Kasumi-1 (cell line): ENCODE data around the gene HSD3B2.
"Not testable (repeated sequence)": the region's sequence is repeated elsewhere in the genome, so short reads cannot be mapped to it uniquely, and the experiment has no call there.

Experiments
- DNase-seq, 2 experiments: peaks; one replicate each; lab custom pipeline; 2025; lab: John Stamatoyannopoulos, UW

HSD3B2 gene

GRCh38 chr1:119414950-119415349 lies at the start of gene HSD3B2:
Gene HSD3B2, plus strand, starts transcription at chr1:119415150. Its CDS starts 270 bp downstream, at chr1:119415420.
- no peak for DNase-seq

DNA sequence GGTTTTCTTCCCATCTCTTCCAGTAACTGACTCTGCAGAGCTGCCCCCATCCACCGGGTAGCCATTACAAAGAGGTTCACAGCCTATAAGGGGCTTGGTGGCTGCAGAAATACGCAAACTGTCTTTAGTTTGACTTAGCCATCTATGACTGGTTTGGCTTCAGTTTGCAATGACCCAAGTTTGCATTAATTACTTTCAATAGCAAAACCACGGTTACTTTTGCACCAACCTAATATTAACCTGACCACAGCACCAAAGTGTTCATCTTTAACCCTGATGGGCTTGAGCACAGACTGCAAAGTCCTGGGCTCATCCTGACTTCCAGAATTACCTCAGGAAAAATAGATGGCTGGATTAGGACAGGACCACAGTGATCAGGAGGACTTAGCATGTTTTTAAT lies 48.5 kb upstream of the HSD3B2 start:
- no peak for DNase-seq

GRCh38 chr1:119367432-119368124 lies 47.4 kb upstream of the HSD3B2 start:
- DNase-seq: peak; percentile 18 to 52

GRCh38 chr1:119368554-119368953 lies 46.4 kb upstream of the HSD3B2 start, which contains the start of gene HAO2:
Gene HAO2, plus strand, starts transcription at chr1:119368785. Its CDS starts 12,301 bp downstream, at chr1:119381086.
- no peak for DNase-seq

DNA sequence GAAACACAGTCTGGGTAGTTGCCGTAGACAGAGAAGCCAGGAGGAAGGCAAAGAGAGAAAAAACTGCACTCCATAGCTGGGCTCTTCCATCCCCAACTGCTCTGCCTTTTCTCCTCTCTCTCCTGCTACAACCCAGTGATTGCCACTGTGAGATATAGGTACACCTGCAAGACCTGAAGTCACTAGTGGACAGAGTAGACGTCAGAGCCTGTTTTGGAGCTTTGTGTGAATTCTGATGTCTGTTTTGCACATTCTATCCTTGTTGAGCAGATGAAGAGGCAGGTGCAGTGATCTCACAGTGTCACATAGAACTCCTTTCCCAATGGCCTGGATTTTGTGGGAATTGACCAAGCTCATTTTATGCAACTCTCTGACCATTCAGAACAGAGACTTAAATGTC lies 44.2 kb upstream of the HSD3B2 start:
- no peak for DNase-seq

- no peak for DNase-seq
These were observed 43.1 kb upstream of the HSD3B2 start for GRCh38 chr1:119371815-119372214.

GRCh38 chr1:119372503-119373086 lies 42.4 kb upstream of the HSD3B2 start:
- peak in 1 of 2 experiments; percentile 26 for DNase-seq

- no peak for DNase-seq
These were observed 41.5 kb upstream of the HSD3B2 start for GRCh38 chr1:119373465-119373864.

DNA sequence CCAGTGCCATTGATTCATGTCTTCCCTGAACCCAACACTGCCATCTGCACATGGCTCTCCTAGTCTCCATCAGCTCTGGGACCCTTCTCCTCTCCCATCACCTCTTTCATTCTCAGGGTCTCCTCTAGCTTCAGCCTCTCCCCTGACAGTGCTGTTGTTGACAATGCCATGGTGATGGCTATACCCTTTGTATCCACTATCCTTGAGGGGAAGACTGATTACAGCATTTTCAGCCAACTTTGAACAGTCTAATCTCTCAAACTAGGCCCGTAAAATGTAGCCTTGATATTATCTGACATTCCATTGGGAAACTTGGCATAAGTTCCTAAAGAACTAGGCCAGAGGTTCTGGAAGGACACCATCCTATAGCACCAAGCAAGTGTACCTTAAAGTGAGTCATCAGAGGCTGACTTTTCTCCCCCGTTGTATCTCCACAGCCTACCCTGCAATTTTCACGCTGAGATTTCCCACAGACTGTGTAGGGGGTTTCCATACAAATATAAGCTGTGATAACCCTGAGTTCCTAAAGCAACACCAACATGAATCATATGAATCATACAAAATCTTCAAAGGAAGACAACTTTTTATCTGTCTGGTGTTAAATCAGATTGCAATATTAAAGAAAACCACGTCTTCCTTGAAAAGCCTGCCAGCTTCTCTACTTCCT lies 40.6 kb upstream of the HSD3B2 start:
- no peak for DNase-seq

DNA sequence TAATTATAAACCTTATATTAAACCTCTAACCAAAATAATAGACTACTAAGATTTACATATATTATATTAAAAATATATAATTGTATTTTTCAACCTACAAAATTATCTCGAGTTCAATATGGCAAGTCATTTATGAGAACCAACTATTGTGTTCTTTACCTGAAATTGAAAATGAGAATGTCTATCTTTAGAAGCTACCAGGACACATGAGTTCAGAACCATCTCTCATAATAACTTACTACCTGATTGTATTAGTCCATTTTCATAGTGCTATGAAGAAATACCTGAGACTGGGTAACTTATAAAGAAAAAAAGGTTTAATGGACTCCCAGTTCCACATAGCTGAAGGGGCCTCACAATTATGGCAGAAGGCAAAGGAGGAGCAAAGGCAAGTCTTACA lies 39.6 kb upstream of the HSD3B2 start:
- DNase-seq: no peak

- DNase-seq: no peak
These were observed 38.4 kb upstream of the HSD3B2 start for GRCh38 chr1:119376594-119376993.

DNA sequence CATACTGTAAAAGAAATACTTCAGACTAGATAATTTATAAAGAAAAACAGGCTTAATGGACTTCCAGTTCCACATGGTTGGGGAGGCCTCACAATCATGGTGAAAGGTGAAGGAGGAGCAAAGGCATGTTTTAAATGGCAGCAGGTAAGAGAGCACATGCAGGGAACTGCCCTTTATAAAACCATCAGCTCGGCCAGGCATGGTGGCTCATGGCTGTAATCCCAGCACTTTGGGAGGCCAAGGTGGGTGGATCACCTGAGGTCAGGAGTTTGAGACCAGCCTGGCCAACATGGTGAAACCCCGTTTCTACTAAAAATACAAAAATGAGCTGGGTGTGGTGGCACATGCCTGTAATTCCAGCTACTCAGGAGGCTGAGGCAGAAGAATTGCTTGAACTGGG lies 37.4 kb upstream of the HSD3B2 start:
- DNase-seq: not testable (repeated sequence)

GRCh38 chr1:119379117-119379516 lies 35.8 kb upstream of the HSD3B2 start:
- no peak for DNase-seq

GRCh38 chr1:119380304-119380703 lies 34.6 kb upstream of the HSD3B2 start:
- DNase-seq: no peak

- DNase-seq: no peak
These were observed 33.8 kb upstream of the HSD3B2 start for GRCh38 chr1:119380983-119381662.

DNA sequence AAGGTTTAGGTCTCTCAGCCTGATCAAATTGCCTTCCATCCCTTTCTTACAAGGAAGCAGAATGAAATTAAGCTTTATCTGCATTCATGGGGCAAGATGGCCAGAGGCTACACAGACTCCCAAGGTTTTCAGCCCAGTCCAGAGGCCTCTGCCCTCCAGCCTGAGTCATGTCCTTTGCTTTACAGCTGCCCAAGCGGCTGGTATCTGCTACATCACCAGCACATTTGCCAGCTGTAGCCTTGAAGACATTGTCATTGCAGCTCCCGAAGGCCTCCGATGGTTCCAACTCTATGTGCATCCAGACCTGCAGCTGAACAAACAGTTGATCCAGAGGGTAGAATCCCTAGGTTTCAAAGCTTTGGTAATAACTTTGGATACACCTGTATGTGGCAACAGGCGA lies 30.4 kb upstream of the HSD3B2 start:
- no peak for DNase-seq

GRCh38 chr1:119385650-119386049 lies 29.3 kb upstream of the HSD3B2 start:
- DNase-seq: no peak

GRCh38 chr1:119387858-119388257 lies 27.1 kb upstream of the HSD3B2 start:
- DNase-seq: no peak

GRCh38 chr1:119388450-119388849 lies 26.5 kb upstream of the HSD3B2 start:
- no peak for DNase-seq

GRCh38 chr1:119390526-119390925 lies 24.4 kb upstream of the HSD3B2 start:
- no peak for DNase-seq

- no peak for DNase-seq
These were observed 23.2 kb upstream of the HSD3B2 start for GRCh38 chr1:119391749-119392148.

DNA sequence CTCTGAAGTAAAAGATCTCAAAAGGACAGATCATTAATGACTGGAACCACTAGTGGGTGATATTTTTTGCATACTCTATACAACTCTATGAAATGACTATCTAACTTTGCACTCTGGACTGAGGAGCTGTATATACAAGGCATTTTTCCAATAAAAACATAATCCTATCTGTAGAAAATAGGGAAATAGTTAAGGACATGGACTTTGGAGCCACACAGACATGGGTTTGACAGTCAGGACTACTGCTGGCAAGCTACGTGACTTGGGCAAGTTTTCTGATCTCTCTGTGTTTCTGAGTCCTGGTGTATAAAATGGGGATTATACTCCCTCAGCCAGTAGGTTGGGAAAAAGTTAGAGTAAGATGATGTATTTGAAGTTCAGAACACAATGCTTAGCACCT lies 20.9 kb upstream of the HSD3B2 start:
- no peak for DNase-seq

DNA sequence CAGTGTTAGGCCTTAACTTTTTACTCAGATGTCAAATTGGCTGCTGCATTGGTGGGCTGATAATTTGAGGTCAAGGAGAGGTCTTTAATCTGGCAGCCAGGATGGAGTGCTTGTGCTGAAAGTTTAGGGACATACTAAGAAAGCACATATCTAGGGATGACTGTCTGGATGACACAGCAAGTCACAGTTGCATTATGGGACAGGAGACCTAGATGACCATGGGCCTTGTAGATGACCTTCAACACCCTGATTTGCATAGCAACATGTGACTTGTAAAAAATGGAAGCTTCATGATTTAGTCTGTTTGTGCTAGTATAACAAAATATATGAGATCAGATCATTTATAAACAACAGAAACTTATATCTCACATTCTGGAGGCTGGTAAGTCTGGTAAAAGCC lies 18.0 kb upstream of the HSD3B2 start:
- DNase-seq: no peak
